Stimulated activated CD4-positive, alpha-beta T cell treated with anti-CD3 and anti-CD28 coated beads, Interleukin-1b, Interleukin-23, amount 100 ng/mL, for 1 hour (primary cell): ENCODE measurements around the gene LRRC8D.

Experiments used
- DNase-seq, 2 donors: peaks; one replicate each; pipeline ENCODE4 v3.0.0-alpha.2; 2020; ENCODE audit warnings: low read depth in 2 of 2

Gene LRRC8D

DNA sequence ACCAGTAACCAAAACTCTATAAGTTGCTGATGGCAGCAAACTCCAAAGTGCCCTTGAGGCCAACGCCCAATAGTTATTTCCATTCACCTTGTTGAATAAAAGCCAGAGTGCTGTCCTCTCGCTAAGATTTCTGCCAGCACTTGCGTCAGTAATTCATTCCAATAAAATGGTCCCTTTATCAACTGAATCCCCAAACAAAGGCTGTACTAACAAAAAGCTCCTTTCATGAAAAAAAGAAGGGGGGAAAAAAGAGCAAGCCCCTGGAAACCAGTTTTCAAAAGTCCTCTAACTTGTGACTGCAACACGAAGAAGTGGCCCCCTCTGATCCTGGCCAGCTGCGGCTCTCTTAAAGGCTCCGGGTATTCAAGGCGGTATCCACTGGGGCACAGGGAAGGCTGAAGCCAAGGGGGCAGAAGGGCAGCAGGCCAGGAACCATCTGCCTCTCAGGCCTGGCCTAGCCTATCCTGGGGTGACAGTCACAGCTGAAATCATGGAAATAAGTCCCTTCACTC is 118.3 kb downstream of the LRRC8D start:
- no peak for DNase-seq

DNA sequence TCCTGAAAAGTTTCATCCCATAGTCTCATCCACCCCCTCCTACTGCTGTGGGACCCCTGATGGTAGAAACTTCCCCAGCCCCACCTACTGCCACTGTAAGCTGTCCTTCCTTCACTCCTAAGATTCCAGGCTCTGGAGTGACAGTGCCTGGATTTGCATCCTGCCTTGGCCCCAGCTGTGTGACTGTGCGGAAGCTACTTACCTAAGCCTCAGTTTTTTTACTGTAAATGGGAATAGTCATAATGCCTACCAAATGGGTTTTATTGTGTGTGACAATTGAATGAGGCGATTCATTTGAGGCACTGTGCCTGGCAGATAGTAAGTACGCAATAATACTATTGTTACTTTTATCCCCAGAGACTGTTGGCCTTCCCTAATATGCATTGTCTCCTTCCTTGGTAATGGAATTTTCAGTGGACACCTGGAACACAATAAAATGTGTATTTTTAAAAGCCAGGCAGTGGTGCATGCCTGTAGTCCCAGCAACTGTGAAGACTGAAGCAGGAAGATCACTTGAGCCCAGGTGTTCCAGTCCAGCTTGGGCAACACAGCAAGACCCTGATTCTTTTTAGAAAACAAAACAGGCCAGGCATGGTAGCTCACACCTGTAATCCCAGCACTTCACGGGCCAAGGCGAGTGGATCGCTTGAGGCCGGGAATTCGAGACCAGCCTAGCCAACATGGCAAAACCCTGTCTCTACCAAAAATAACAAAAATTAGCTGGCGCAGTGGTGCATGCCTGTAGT is 119.0 kb downstream of the LRRC8D start:
- no peak for DNase-seq

DNA sequence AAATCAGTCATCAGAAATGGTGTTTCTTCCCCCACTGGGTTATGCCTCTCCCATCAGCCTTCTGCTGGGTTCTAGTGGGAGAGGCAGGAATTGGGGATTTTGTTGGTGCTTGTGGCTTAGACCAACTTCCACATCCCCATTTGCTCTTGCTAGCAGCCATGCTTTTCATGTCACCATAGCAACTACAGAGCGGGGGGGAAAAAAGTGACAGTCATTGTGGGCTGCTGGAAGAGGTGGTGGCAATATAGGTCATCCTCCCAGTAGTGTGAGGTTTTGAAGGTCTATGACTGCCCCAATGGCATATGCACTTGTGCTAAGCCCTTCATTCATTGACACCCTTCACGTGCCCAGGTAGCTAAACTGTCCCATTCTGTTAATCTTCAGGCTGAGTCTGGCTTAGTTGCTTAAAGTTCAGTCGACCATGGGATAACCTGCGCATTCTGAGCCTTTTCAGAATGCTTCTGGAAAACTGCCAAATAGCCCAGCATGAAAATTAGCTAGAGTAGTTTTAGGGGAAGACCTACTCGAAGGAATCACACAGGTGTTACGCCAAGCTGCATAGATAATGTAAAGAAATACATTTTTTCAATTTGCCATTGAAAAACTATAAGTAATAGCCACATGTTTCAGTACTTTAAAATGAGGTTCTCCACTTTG is 120.4 kb downstream of the LRRC8D start:
- DNase-seq, result no peak

DNA sequence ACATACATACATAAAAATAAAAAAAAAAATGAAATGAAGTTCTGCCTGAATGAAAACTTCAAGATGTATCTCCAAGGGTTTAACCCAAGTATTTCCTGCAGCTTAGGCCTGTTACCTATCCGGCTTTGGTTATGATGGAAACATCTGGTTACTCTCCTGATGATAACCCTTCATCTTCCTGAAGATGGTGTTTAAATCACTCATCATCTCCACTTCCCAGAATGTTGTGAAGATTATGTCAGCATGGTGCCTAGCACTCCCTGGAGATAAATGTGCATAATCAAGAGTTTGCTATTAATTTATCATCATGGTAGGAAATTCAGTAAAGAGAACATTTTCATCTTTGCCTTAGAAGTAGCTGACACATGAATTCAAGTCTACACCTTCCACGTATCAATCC is 121.2 kb downstream of the LRRC8D start:
- DNase-seq, result no peak

DNA sequence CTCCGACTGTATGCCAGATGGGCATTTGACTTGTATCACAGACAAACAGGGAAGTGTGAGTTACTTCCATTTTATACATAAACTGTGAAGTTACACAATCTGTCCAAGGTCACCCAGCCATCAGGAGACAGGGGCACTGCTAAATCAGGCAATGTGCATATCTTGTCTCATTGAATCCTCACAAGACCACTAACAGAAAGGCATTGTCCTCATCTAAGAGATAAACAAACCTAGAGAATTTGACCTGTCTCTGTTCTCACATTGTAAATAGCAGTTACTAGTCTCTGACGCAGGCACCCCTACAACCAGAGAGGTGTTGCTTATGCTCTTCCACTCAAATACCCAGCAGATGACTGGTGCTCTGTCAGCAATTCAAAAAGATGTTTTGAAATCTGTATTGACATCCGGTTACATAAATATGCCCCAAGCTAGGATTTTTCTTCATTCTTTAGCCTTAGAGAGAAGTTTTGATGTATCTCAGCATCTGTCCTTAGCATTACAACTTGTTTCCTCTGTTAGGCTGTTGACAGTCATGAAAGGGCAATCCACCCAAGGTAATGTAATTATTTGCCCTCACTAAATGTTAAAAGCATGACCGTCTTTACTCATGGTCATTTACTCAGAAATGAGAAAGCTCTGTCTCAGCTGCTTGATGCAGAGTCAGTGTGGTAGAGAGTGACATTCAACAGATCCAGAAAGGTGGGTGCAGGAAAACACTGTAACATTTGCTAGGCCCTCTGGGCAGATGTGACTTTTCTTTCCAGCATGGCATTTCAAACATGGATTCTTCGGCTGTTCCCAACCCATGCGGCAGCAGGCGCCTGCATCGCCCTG is 122.2 kb downstream of the LRRC8D start:
- no peak for DNase-seq

DNA sequence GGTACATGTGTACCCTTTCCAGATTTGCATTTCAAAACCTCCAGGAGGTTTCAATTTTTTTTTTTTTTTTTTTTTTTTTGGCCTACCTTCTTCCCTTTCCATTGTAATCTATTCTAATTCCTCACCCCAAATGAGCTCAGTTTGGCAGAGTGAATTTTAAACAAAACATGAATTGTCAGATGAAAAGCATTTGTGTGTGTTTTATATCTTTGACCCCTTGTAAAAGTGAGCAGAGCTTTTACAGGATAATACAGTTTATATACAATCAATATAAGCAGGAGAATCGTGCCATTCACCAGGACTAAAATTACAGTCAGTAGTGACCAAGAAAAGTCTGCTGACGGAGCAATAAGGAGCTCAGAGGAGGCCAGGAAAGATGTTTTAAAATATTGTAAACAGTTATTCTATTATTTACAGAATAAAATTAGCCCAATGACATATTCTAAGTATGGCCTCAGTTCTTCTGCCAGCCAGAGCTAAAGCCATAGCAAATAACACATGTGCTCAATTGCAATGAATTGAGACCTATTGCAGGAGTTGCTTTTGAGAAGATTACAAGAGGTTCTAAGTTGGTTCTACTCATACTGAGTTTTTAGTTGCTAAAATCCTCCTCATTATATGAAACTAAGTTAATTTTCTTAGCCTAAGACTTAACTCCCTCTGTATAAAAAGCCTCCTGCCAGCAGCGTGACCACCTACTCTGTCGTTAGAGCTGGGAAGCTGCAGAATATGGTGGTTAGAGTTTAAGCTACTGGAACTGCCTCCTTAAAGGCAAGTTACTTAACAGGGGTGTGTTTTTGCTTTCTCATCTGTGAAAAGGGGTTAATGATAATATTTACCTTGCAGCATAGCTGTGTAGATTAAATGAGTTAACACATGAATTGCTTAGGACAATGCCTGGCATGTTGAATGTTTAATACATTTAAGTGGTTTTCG is 123.3 kb downstream of the LRRC8D start:
- no peak for DNase-seq

DNA sequence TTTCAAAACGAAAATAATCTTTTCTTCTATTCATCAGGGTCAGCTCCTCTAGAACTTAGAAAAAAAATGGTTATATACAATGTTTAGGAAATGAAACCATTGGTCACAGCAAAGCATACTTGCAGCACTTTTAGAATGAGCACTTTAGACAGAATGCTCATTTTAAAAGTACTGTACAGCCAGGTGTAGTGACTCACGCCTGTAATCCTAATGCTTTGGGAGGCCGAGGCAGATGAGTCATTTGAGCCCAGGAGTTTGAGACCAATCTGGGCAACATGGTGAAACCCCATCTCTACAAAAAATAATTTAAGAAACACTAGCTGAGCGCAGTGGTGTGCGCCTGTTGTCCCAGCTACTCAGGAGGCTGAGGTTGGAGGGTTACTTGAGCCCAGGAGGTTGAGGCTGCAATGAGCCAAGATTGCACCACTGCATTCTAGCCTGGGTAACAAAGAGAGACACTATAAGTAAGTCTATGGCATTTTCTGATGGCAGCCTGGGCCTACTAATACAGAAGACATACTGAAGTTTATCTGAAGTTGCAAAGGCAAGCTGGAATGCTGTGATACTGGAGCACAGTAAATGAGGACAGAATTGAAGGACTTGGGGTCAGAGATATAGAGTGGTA is 125.1 kb downstream of the LRRC8D start:
- no peak for DNase-seq

- DNase-seq, result no peak
These were observed 125.7 kb downstream of the LRRC8D start for GRCh38 chr1:89946532-89946931.

- DNase-seq, result no peak
These were observed 128.0 kb downstream of the LRRC8D start for GRCh38 chr1:89948722-89949345.

DNA sequence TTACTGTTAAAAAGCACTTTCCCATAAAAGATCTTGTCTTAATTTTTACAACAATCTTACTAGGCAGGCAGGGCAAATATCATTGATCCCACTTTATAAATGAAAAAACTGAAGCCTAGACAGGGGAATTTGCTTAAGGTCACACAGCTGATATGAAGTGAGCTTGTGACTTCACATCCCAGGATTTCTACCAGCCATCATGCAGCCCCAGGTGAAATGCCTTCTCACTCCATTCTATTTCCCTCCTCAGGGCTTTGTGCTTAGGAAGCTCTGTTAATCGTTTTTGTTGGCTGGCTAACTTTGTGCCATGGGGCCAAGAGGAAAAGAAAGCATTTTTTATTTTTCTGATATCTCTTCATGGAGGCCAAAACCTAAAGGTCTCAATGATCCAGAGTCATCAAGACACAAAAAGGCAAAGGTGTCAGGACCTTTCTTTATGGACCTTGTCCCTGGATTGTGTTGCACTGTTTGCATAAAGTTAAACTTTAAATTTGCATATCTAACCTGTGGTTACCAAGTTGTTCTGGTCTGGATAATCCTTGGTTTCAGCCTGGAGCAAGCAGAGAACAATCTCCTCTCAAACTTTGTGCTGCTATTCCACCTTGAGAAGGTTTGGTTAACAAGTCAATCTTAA is 129.3 kb downstream of the LRRC8D start:
- no peak for DNase-seq

DNA sequence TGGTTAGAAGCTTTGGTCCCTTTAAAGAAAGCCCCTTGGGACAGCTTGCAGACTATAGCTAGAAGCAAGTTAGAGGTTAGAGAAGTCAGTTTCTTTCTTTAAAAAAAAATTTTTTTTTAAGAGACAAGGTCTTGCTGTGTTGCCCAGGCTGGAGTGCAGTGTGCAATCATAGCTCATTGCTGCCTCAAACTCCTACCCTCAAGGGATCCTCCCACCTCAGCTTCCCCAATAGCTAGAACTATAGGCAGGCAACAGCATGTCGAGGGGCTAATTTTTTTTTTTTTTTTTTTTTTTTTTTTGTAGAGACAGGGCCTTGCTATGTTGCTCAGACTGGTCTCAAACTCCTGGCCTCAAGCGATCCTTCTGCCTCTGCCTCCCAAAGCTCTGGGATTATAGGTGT is 129.9 kb downstream of the LRRC8D start:
- DNase-seq, result no peak

- no peak for DNase-seq
These were observed 131.2 kb downstream of the LRRC8D start for GRCh38 chr1:89951766-89952604.

- DNase-seq, result no peak
These were observed 131.8 kb downstream of the LRRC8D start for GRCh38 chr1:89952605-89953130.

DNA sequence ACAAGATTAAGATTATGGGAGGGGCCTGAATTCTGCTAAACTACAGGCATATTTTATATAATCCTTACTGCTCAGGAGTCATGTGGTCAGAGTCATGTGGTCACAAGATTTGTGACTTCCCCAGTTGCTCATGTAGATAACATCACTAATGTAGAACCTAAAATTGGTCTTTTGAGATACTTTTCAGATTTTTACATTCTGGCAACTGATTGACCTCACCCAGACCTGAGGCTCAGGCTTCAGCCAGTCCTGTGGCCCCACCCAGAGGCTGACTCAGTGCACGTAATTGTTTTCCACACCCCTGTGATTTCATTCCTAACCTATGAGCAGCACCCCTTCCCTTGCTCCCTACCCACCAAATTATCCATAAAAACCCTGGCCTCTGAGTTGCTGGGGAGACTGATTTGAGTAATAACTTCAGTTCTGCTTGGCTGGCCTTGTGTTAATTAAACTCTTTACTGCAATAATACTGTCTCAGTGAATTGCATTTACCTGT is 132.3 kb downstream of the LRRC8D start:
- no peak for DNase-seq

DNA sequence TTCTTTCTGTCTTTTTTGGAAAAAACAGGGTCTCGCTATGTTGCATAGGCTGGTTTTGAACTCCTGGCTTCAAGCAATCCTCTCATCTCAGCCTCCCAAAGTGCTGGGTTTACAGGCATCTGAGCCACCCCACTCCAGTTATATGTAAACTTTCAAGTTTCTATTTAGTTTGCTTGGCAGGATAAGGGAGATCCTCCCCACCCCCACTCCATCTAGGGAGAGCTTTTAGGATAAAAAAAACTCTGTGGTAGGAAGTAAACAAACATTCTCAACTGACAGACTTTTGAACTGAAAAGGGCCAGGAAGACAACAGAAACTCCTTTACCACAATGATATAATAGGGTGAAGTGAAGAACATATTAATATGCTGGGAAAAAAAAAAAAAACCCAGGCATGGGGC is 133.1 kb downstream of the LRRC8D start:
- no peak for DNase-seq

DNA sequence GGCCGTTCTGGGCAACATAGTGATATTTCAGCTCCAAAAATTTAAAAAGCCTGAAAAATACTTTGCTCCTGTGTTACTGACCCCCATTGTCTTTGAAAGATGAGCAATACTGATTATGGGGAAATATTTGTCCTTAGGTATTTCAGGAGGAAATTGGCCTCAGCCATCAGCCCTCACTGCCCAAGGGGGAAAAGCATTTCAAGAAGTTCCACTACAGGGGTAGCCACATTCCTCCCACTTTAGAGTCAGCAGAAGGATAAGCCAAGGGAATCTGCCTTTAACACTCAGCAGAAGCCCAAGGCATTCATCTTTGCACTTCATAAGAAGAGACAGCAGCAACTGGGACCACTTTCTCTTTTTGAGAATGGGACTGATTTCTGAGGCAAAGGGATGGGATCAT is 133.6 kb downstream of the LRRC8D start:
- DNase-seq, result no peak

- no peak for DNase-seq
These were observed 134.7 kb downstream of the LRRC8D start for GRCh38 chr1:89955311-89956205.

GRCh38 chr1:89957107-89957506 is 136.3 kb downstream of the LRRC8D start:
- DNase-seq, result no peak
